ENCODE measurements around the gene STOML1.

STOML1 gene

GRCh38 chr15:73991726-73992593 is at the start of gene STOML1:
TSS of gene STOML1 (minus strand) at chr15:73992295. CDS start at chr15:73992223, 72 bp downstream.
- DNase-seq, result peak; percentile 92

GRCh38 chr15:74041311-74041756 is 49.2 kb upstream of the STOML1 start:
- DNase-seq, result no peak

- peak; percentile 84 for DNase-seq
These were observed 48.2 kb upstream of the STOML1 start for GRCh38 chr15:74040109-74040850.

GRCh38 chr15:74039656-74040010 is 47.5 kb upstream of the STOML1 start:
- DNase-seq, result no peak

GRCh38 chr15:74038707-74039655 is 46.9 kb upstream of the STOML1 start:
- DNase-seq, result no peak

- no peak for DNase-seq
These were observed 45.3 kb upstream of the STOML1 start for GRCh38 chr15:74037171-74038117.

GRCh38 chr15:74036271-74037170 is 44.4 kb upstream of the STOML1 start:
- DNase-seq, result no peak

- DNase-seq, result no peak
These were observed 43.3 kb upstream of the STOML1 start for GRCh38 chr15:74035121-74036017.

GRCh38 chr15:74034206-74034755 is 42.2 kb upstream of the STOML1 start:
- DNase-seq, result no peak

GRCh38 chr15:74032606-74033561 is 40.8 kb upstream of the STOML1 start:
- DNase-seq, result no peak

- no peak for DNase-seq
These were observed 40.0 kb upstream of the STOML1 start for GRCh38 chr15:74032046-74032445.

GRCh38 chr15:74028646-74029045 is 36.6 kb upstream of the STOML1 start:
- DNase-seq, result no peak

GRCh38 chr15:74027688-74028087 is 35.6 kb upstream of the STOML1 start:
- DNase-seq, result no peak

GRCh38 chr15:74025436-74025835 is 33.3 kb upstream of the STOML1 start:
- DNase-seq, result no peak

GRCh38 chr15:74024687-74025086 is 32.6 kb upstream of the STOML1 start:
- DNase-seq, result no peak

GRCh38 chr15:74022706-74023470 is 30.8 kb upstream of the STOML1 start:
- no peak for DNase-seq

- no peak for DNase-seq
These were observed 27.6 kb upstream of the STOML1 start for GRCh38 chr15:74019734-74020133.

Data from T1000 (cell line).